ENCODE results near the gene TTC12. TPM values are rescaled to one million over a fixed set of nuclear protein-coding genes. Genes with fewer than 3 reads are reported as not detected.

The TTC12 gene
- total and polyA plus RNA-seq, 2 donors (not counting 1 experiment from before 2014, with no cell fraction given) = 9.9 to 11.9 TPM

- Histone ChIP-seq H3K27ac (ENCODE audit: insufficient read depth, low read length) (no peak overlapping the region), H2AFZ (ENCODE audit: low read length) (no peak overlapping the region), H3K36me3 (ENCODE audit: control insufficient read depth, insufficient read depth, low read length) (no peaks in the 10 kb centered on the region), H3K27me3 (ENCODE audit: control insufficient read depth, insufficient read depth, low read length) (no peaks in the 10 kb centered on the region), H3K79me2 (ENCODE audit: control insufficient read depth, insufficient read depth, low read length) (no peaks in the 10 kb centered on the region), H3K4me1 (ENCODE audit: control insufficient read depth, extremely low read depth, insufficient read depth, low read length) (no peaks in the 10 kb centered on the region), H3K4me2 (ENCODE audit: extremely low read depth, insufficient read depth, low read length) (no peak overlapping the region), H3K9ac (ENCODE audit: insufficient read depth, low read length) (no peak overlapping the region), H4K20me1 (ENCODE audit: control insufficient read depth, extremely low read depth, insufficient read depth, low read length) (no peaks in the 10 kb centered on the region), H3K4me3 (replicated peaks in 1 of 4; ENCODE audit: control extremely low read depth in 1 of 4, insufficient read depth in 1 of 4, low read depth in 3 of 4, low read length in 4 of 4) (no peak overlapping the region), H3K9me3 (ENCODE audit: control insufficient read depth, insufficient read depth, low read depth, low read length) (no peaks in the 10 kb centered on the region)
- TF ChIP-seq EZH2 (IDR thresholded peaks at IDR 0.05; ENCODE audit: low read length, missing control alignments) (no peak), CTCF (conservative IDR thresholded peaks at IDR 0.05 in 1 of 2, IDR thresholded peaks at IDR 0.05 in 1 of 2; ENCODE audit: low read depth in 1 of 2, low read length in 2 of 2) (no peak)
- no peak for DNase-seq (ENCODE audit: low read depth in 2 of 2)
Observed at GRCh38 chr11:113397212-113397611, 82.8 kb downstream of the TTC12 start.

GRCh38 chr11:113397821-113398220 lies 83.4 kb downstream of the TTC12 start:
- Histone ChIP-seq H3K27ac (ENCODE audit: insufficient read depth, low read length) (no peak overlapping the region), H3K79me2 (ENCODE audit: control insufficient read depth, insufficient read depth, low read length) (no peaks in the 10 kb centered on the region), H3K4me1 (ENCODE audit: control insufficient read depth, extremely low read depth, insufficient read depth, low read length) (no peaks in the 10 kb centered on the region), H2AFZ (ENCODE audit: low read length) (no peak overlapping the region), H3K27me3 (ENCODE audit: control insufficient read depth, insufficient read depth, low read length) (no peaks in the 10 kb centered on the region), H3K4me3 (replicated peaks in 1 of 4; ENCODE audit: control extremely low read depth in 1 of 4, insufficient read depth in 1 of 4, low read depth in 3 of 4, low read length in 4 of 4) (no peak overlapping the region), H3K9ac (ENCODE audit: insufficient read depth, low read length) (no peak overlapping the region), H3K9me3 (ENCODE audit: control insufficient read depth, insufficient read depth, low read depth, low read length) (no peaks in the 10 kb centered on the region), H3K36me3 (ENCODE audit: control insufficient read depth, insufficient read depth, low read length) (no peaks in the 10 kb centered on the region), H4K20me1 (ENCODE audit: control insufficient read depth, extremely low read depth, insufficient read depth, low read length) (no peaks in the 10 kb centered on the region), H3K4me2 (ENCODE audit: extremely low read depth, insufficient read depth, low read length) (no peak overlapping the region)
- no peak for DNase-seq (ENCODE audit: low read depth in 2 of 2)
- TF ChIP-seq CTCF (conservative IDR thresholded peaks at IDR 0.05 in 1 of 2, IDR thresholded peaks at IDR 0.05 in 1 of 2; ENCODE audit: low read depth in 1 of 2, low read length in 2 of 2) = no peak
- TF ChIP-seq EZH2 (IDR thresholded peaks at IDR 0.05; ENCODE audit: low read length, missing control alignments) = no peak

GRCh38 chr11:113398669-113399430 lies 84.5 kb downstream of the TTC12 start:
- H3K9ac ChIP-seq (ENCODE audit: insufficient read depth, low read length) = no peak overlapping the region
- no peaks in the 10 kb centered on the region for H3K79me2 ChIP-seq (ENCODE audit: control insufficient read depth, insufficient read depth, low read length)
- no peak overlapping the region for H2AFZ ChIP-seq (ENCODE audit: low read length)
- no peaks in the 10 kb centered on the region for H4K20me1 ChIP-seq (ENCODE audit: control insufficient read depth, extremely low read depth, insufficient read depth, low read length)
- no peaks in the 10 kb centered on the region for H3K27me3 ChIP-seq (ENCODE audit: control insufficient read depth, insufficient read depth, low read length)
- no peaks in the 10 kb centered on the region for H3K4me1 ChIP-seq (ENCODE audit: control insufficient read depth, extremely low read depth, insufficient read depth, low read length)
- H3K9me3 ChIP-seq (ENCODE audit: control insufficient read depth, insufficient read depth, low read depth, low read length) = no peaks in the 10 kb centered on the region
- DNase-seq (ENCODE audit: low read depth in 2 of 2) = no peak
- H3K27ac ChIP-seq (ENCODE audit: insufficient read depth, low read length) = no peak overlapping the region
- TF ChIP-seq CTCF (conservative IDR thresholded peaks at IDR 0.05 in 1 of 2, IDR thresholded peaks at IDR 0.05 in 1 of 2; ENCODE audit: low read depth in 1 of 2, low read length in 2 of 2) (no peak), EZH2 (IDR thresholded peaks at IDR 0.05; ENCODE audit: low read length, missing control alignments) (no peak)
- H3K4me3 ChIP-seq (replicated peaks in 1 of 4; ENCODE audit: control extremely low read depth in 1 of 4, insufficient read depth in 1 of 4, low read depth in 3 of 4, low read length in 4 of 4) = no peak overlapping the region
- H3K36me3 ChIP-seq (ENCODE audit: control insufficient read depth, insufficient read depth, low read length) = no peaks in the 10 kb centered on the region
- no peak overlapping the region for H3K4me2 ChIP-seq (ENCODE audit: extremely low read depth, insufficient read depth, low read length)
